Naive thymus-derived CD4-positive, alpha-beta T cell (primary cell): ENCODE measurements around the gene RECQL. TPM values are rescaled to one million over a fixed set of nuclear protein-coding genes. Genes with fewer than 3 reads are reported as not detected.

Source experiments
- ATAC-seq: fragments of 150-1000 bp; cut with Tn5 transposase; 2 replicates; pipeline ENCODE4 v1.10.0; 2021; ENCODE audit warnings: mild to moderate bottlenecking, moderate library complexity
- CTCF ChIA-PET: fragments of 350-600 bp; sonication (Branson Sonifier 250); formaldehyde crosslinking; loops from one replicate; lab custom pipeline; 2021; ENCODE audit warnings: antibody characterized with exemption; lab: Charles Lee
- POLR2A ChIA-PET: fragments of 350-600 bp; sonication (Branson Sonifier 250); formaldehyde crosslinking; loops from one replicate; lab custom pipeline; 2021; ENCODE audit warnings: antibody characterized with exemption, inconsistent platforms; lab: Charles Lee
- DNase-seq, 9 donors: peaks; one replicate each; pipeline versions ENCODE4 v3.0.0 to v3.0.0-alpha.2; 2020 to 2022; ENCODE audit warnings: mixed read lengths in 1 of 9
- H3K27ac ChIP-seq: one replicate; pipeline ENCODE4 v1.7.0; 2013; ENCODE audit warnings: mild to moderate bottlenecking, low read depth, low read length, moderate library complexity
- H3K27me3 ChIP-seq, 2 donors: one replicate each; pipeline ENCODE4 v1.7.0; 2013; ENCODE audit warnings: low read length in 2 of 2, mild to moderate bottlenecking in 2 of 2, moderate library complexity in 2 of 2; ENCODE audit not compliant: control insufficient read depth in 2 of 2, insufficient read depth in 2 of 2
- H3K36me3 ChIP-seq, 3 experiments: 1 replicate in 2 of 3; 2 replicates in 1 of 3; pipeline ENCODE4 v1.7.0; 2013; ENCODE audit warnings: low read length in 3 of 3, mild to moderate bottlenecking in 3 of 3, moderate library complexity in 1 of 3; ENCODE audit not compliant: insufficient read depth in 3 of 3, control insufficient read depth in 2 of 3
- H3K4me1 ChIP-seq, 2 donors: one replicate each; pipeline ENCODE4 v1.7.0; 2013; ENCODE audit warnings: low read length in 2 of 2, mild to moderate bottlenecking in 2 of 2, moderate library complexity in 1 of 2; ENCODE audit not compliant: control insufficient read depth in 2 of 2, insufficient read depth in 2 of 2
- H3K4me3 ChIP-seq: 2 replicates; pipeline ENCODE4 v1.7.0; 2013; ENCODE audit warnings: mild to moderate bottlenecking, low read length
- H3K9me3 ChIP-seq, 3 experiments: 1 replicate in 2 of 3; 2 replicates in 1 of 3; pipeline ENCODE4 v1.7.0; 2013; ENCODE audit warnings: low read length in 3 of 3; ENCODE audit not compliant: control insufficient read depth in 2 of 3
- H3K27ac Mint-ChIP-seq, 9 donors: one replicate each; pipeline ENCODE4 v1.8.0; 2020 to 2022; ENCODE audit warnings: mixed read lengths in 9 of 9, mild to moderate bottlenecking in 8 of 9, moderate library complexity in 5 of 9, inconsistent platforms in 2 of 9
- H3K27me3 Mint-ChIP-seq, 5 donors: one replicate each; pipeline ENCODE4 v1.8.0; 2021 to 2022; ENCODE audit warnings: mixed read lengths in 5 of 5, mild to moderate bottlenecking in 1 of 5
- H3K36me3 Mint-ChIP-seq, 5 donors: one replicate each; pipeline ENCODE4 v1.8.0; 2020 to 2022; ENCODE audit warnings: mixed read lengths in 5 of 5, mild to moderate bottlenecking in 3 of 5, inconsistent platforms in 1 of 5
- H3K4me1 Mint-ChIP-seq, 7 donors: one replicate each; pipeline ENCODE4 v1.8.0; 2020 to 2022; ENCODE audit warnings: mixed read lengths in 7 of 7, mild to moderate bottlenecking in 3 of 7, inconsistent platforms in 1 of 7
- H3K4me3 Mint-ChIP-seq, 10 donors: one replicate each; pipeline ENCODE4 v1.8.0; 2020 to 2022; ENCODE audit warnings: mild to moderate bottlenecking in 10 of 10, mixed read lengths in 10 of 10, moderate library complexity in 6 of 10, inconsistent platforms in 2 of 10
- H3K9me3 Mint-ChIP-seq, 11 donors: one replicate each; pipeline ENCODE4 v1.8.0; 2020 to 2022; ENCODE audit warnings: mixed read lengths in 11 of 11, mild to moderate bottlenecking in 4 of 11, inconsistent platforms in 1 of 11, moderate library complexity in 1 of 11
- intact Hi-C, 2 donors: fragments of 100-400 bp; cut with micrococcal nuclease; formaldehyde crosslinking; loops; one replicate each; pipeline ENCODE4 v1.15.1; 2023
- polyA plus RNA-seq, 2 donors: library from polyadenylated mRNA; unstranded; fragments of 300-500 nt; fragmentation: Illumina TruSeq; gene quantifications; one replicate each; pipeline ENCODE4 v1.2.3, GENCODE V29; 2021
- total RNA-seq, 6 experiments: library from RNA in 5 of 6; stranded (reverse) in 5 of 6; gene quantifications; 1 replicate in 5 of 6; 2 replicates in 1 of 6; pipeline ENCODE4 v1.2.3 and lab custom pipeline; 2021 to 2026

Gene RECQL
- total and polyA plus RNA-seq, 7 experiments from 2014 or later, result 19.4 to 77.7 (median 49.0) TPM

DNA sequence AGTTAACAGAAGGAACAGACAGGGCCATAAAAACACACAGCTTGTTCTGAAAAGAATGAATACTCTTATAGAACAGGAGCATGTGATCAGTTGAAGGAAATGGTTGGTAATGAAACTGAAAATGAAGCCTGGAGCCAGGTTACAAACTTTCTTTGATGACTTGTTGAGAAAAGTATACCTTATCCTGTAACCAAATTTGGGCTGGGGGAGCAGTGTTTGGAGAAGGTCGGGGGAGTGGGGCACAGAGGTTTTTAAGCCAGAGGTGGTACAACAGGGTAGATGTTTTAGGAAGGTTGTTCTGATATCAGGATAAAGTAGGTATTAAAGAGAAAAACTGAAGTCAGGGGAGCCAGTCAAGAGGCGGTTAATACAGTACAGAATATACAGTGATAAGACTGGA lies 8.3 kb upstream of the RECQL start:
- Mint-ChIP-seq H3K27me3 (no peaks in the 10 kb centered on the region), H3K36me3 (peaks cover 4 to 41% (median 28%) of the 10 kb centered on the region in 5 donors), H3K9me3 (peaks cover 0 to 2% (median 0%) of the 10 kb centered on the region in 11 donors), H3K27ac (peak overlapping the region; percentile 81 to 96 (median 92)), H3K4me3 (peak overlapping the region; percentile 17 to 87 (median 72)), H3K4me1 (peaks cover 20 to 51% (median 39%) of the 10 kb centered on the region in 7 donors)
- peaks cover 0 to 25% (median 8%) of the 10 kb centered on the region in 3 experiments for H3K36me3 ChIP-seq
- no peaks in the 10 kb centered on the region for H3K27me3 ChIP-seq
- H3K27ac ChIP-seq, result peak overlapping the region; percentile 55
- no peak overlapping the region for H3K4me3 ChIP-seq
- peak in 6 of 9 donors; percentile 16 to 45 (median 38) for DNase-seq
- ChIA-PET POLR2A (interaction anchor here (1.3 to 1.4 kb wide), 2 partner anchors 8 to 72 kb away, joined by 3 to 7 read pairs; partner anchors contain the start of genes GOLT1B, PYROXD1 and RECQL), CTCF (interaction anchor here (0.5 kb wide), 1 partner anchor 99 kb away, joined by 4 read pairs; no protein-coding TSS in a partner anchor)
- H3K9me3 ChIP-seq, result no peaks in the 10 kb centered on the region
- H3K4me1 ChIP-seq, result peaks cover 0 to 9% of the 10 kb centered on the region in 2 donors
- ATAC-seq, result peak; percentile 84
- intact Hi-C loops, result loop anchor here in 1 of 2 donors (1.0 to 10.0 kb wide), 3 partner anchors 8 to 1115 kb away; partner anchors contain the start of genes ETNK1, GOLT1B, RECQL and SPX

DNA sequence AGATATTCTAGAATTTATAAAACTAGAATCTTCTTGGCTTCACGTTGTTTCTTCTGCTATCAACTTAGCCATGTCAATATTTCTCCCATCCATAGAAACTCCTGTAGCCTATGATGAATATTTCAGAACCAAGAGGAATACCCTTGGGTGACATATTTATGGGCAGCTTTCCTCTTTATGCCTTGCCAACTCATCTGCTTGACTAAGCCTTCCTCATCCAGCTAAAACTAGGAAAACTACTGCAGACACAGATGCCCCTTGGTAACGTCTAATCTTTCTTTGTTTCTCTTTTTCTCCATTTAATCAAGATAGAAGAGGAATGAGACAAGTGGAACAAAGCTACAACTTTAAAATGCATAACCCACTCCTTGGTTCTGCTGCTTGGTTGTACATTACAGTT lies 6.4 kb upstream of the RECQL start:
- ATAC-seq (no peak), DNase-seq (no peak)
- peaks cover 32 to 70% (median 58%) of the 10 kb centered on the region in 7 donors for H3K4me1 Mint-ChIP-seq
- Histone ChIP-seq H3K36me3 (peaks cover 0 to 12% (median 0%) of the 10 kb centered on the region in 3 experiments), H3K9me3 (no peaks in the 10 kb centered on the region), H3K27me3 (no peaks in the 10 kb centered on the region), H3K4me1 (peaks cover 4 to 13% of the 10 kb centered on the region in 2 donors), H3K27ac (no peak overlapping the region), H3K4me3 (no peak overlapping the region)
- no peak overlapping the region for H3K4me3 Mint-ChIP-seq
- peaks cover 4 to 33% (median 23%) of the 10 kb centered on the region in 5 donors for H3K36me3 Mint-ChIP-seq
- H3K27me3 Mint-ChIP-seq, result no peaks in the 10 kb centered on the region
- intact Hi-C loops, result loop anchor here in 1 of 2 donors (2.0 to 10.0 kb wide), 2 partner anchors 19 to 1117 kb away; partner anchors contain the start of genes ETNK1 and SPX
- H3K27ac Mint-ChIP-seq, result peak overlapping the region in 2 of 9 donors; percentile 65 to 95
- H3K9me3 Mint-ChIP-seq, result peaks cover 0 to 2% (median 0%) of the 10 kb centered on the region in 11 donors
- ChIA-PET CTCF (no interaction called here), POLR2A (interaction anchor here (0.6 to 1.1 kb wide), 5 partner anchors 11 to 144 kb away, joined by 3 to 5 read pairs (median 3); partner anchors contain the start of gene PYROXD1)

DNA sequence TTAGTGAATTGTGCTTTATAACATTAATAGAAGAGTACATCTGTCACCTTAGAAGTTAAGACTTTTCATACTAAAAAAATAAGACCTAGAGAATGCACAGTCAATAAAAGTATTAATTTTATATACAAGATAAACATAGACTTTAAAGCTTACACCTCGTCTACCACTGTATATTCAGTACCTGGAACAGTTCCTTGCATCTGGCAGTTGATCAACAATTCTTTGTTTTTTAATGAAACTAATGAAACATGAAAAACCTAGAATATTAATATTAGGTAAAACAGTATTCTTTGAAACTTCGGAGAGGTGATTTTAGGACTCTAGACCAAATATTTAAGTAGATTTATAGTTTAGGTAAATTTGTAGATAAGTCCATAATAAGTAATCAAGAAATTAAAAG lies 4.5 kb upstream of the RECQL start:
- H3K4me3 Mint-ChIP-seq, result peak overlapping the region in 1 of 10 donors; percentile 10
- Histone ChIP-seq H3K4me1 (peaks cover 12 to 19% of the 10 kb centered on the region in 2 donors), H3K9me3 (no peaks in the 10 kb centered on the region), H3K4me3 (no peak overlapping the region), H3K27ac (no peak overlapping the region), H3K27me3 (no peaks in the 10 kb centered on the region), H3K36me3 (peaks cover 0 to 10% (median 0%) of the 10 kb centered on the region in 3 experiments)
- peak overlapping the region in 1 of 9 donors; percentile 19 for H3K27ac Mint-ChIP-seq
- peaks cover 4 to 29% (median 23%) of the 10 kb centered on the region in 5 donors for H3K36me3 Mint-ChIP-seq
- DNase-seq (no peak), ATAC-seq (no peak)
- ChIA-PET POLR2A (interaction anchor here (0.7 kb wide), 1 partner anchor 282 kb away, joined by 3 read pairs; no protein-coding TSS in a partner anchor), CTCF (no interaction called here)
- H3K4me1 Mint-ChIP-seq, result peaks cover 37 to 71% (median 59%) of the 10 kb centered on the region in 7 donors
- H3K9me3 Mint-ChIP-seq, result peaks cover 0 to 2% (median 0%) of the 10 kb centered on the region in 11 donors
- no peaks in the 10 kb centered on the region for H3K27me3 Mint-ChIP-seq
- intact Hi-C loops, result loop anchor here (1.0 to 10.0 kb wide), 2 partner anchors 10 to 1119 kb away; partner anchors contain the start of gene ETNK1 (in 1 of the 2)

DNA sequence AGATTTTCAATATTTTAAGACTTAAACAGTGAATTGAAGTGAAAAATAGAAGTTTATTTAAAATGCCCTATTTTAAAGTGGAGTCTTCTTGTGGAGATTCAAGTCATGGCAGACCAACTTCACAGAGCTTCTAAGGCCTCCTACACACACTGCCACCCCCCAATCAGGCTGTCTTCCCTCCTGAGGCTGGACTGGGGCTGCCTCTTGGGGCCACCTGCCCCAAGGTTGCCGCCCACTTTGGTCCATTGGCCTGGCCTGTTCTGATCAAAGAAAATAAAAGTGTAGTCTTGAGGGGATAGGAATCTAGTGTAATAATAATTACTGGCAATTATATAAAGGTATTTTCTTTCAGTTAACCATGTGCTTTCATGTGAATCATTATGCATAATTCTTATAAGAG lies 1.4 kb upstream of the RECQL start:
- ChIA-PET CTCF (no interaction called here), POLR2A (interaction anchor here (0.6 to 2.2 kb wide), 4 partner anchors 14 to 547 kb away, joined by 3 to 6 read pairs (median 5); no protein-coding TSS in a partner anchor)
- no peaks in the 10 kb centered on the region for H3K9me3 ChIP-seq
- DNase-seq, result no peak
- intact Hi-C loops, result loop anchor here (1.0 to 10.0 kb wide), 3 partner anchors 10 to 1122 kb away; partner anchors contain the start of genes ETNK1 (in 1 of the 2) and ST8SIA1 (in 1 of the 2)
- H3K27ac Mint-ChIP-seq, result peak overlapping the region in 1 of 9 donors; percentile 87
- H3K27me3 Mint-ChIP-seq, result no peaks in the 10 kb centered on the region
- H3K4me3 ChIP-seq, result peak overlapping the region; percentile 68
- H3K4me3 Mint-ChIP-seq, result no peak overlapping the region
- peaks cover 28 to 62% (median 49%) of the 10 kb centered on the region in 7 donors for H3K4me1 Mint-ChIP-seq
- peaks cover 0 to 12% (median 0%) of the 10 kb centered on the region in 3 experiments for H3K36me3 ChIP-seq
- peak overlapping the region; percentile 87 for H3K27ac ChIP-seq
- peaks cover 2 to 15% (median 11%) of the 10 kb centered on the region in 5 donors for H3K36me3 Mint-ChIP-seq
- no peak for ATAC-seq
- no peaks in the 10 kb centered on the region for H3K27me3 ChIP-seq
- H3K4me1 ChIP-seq, result peaks cover 20 to 25% of the 10 kb centered on the region in 2 donors
- no peaks in the 10 kb centered on the region for H3K9me3 Mint-ChIP-seq

DNA sequence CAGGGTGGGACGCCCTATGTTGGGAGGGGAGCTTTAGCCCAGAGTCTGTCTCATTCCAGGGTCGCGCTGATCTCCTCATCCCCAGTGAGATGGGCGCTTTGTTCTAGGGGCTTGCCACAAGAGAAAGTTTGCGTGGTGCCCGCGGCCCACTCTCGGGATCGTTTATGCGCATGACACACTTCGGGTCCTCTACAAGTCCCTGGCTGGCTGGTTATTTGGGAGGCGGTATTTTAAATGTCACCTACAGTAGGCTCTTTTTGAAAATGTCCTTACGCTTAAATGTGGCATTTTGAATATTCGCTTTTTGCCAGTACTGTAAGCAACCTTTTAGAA lies 695 bp upstream of the RECQL start:
- no peak overlapping the region for H3K27ac Mint-ChIP-seq
- H3K36me3 Mint-ChIP-seq, result peaks cover 0 to 19% (median 9%) of the 10 kb centered on the region in 5 donors
- peaks cover 20 to 25% of the 10 kb centered on the region in 2 donors for H3K4me1 ChIP-seq
- peak overlapping the region; percentile 68 for H3K4me3 ChIP-seq
- H3K9me3 Mint-ChIP-seq, result no peaks in the 10 kb centered on the region
- no peak for ATAC-seq
- ChIA-PET CTCF (interaction anchor here (1.7 kb wide), 1 partner anchor 177 kb away, joined by 11 read pairs; no protein-coding TSS in a partner anchor), POLR2A (interaction anchor here (0.7 to 2.2 kb wide), 15 partner anchors 8 to 1042 kb away, joined by 3 to 25 read pairs (median 3); partner anchors contain the start of genes C2CD5, LDHB and PYROXD1)
- peaks cover 0 to 18% (median 0%) of the 10 kb centered on the region in 3 experiments for H3K36me3 ChIP-seq
- peak overlapping the region; percentile 87 for H3K27ac ChIP-seq
- no peak overlapping the region for H3K4me3 Mint-ChIP-seq
- peaks cover 30 to 63% (median 55%) of the 10 kb centered on the region in 7 donors for H3K4me1 Mint-ChIP-seq
- no peaks in the 10 kb centered on the region for H3K9me3 ChIP-seq
- DNase-seq, result peak in 4 of 9 donors; percentile 36 to 47 (median 40)
- H3K27me3 ChIP-seq, result no peaks in the 10 kb centered on the region
- H3K27me3 Mint-ChIP-seq, result no peaks in the 10 kb centered on the region
- intact Hi-C loops, result loop anchor here (1.0 to 10.0 kb wide), 3 partner anchors 9 to 1123 kb away; partner anchors contain the start of genes ETNK1 (in 1 of the 2) and ST8SIA1 (in 1 of the 2)

DNA sequence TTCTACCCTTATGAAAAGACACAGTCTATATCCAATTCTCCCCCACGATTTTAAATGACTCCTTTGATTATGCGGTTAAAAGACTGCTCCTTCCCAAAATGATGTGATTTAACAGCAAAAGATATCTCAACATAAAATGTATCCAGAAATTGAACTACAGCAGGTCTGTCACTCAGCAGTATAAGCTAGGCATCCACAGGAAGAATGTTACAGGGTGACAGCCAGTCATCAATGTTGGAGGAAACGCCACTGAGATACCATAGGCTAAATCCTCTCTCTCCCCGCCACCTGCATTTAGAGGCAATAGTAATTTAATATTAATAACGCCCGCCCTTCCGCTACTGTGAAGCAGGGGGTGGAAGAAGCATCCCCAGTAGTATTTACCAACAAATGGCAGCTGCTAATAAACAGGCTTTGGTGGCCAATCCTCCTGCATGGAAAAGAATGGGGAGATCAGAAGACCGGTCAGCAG lies 613 bp downstream of the RECQL start:
- Histone ChIP-seq H3K9me3 (no peaks in the 10 kb centered on the region), H3K4me1 (peaks cover 20 to 25% of the 10 kb centered on the region in 2 donors), H3K36me3 (peaks cover 0 to 31% (median 2%) of the 10 kb centered on the region in 3 experiments), H3K4me3 (peak overlapping the region; percentile 68), H3K27ac (peak overlapping the region; percentile 87), H3K27me3 (no peaks in the 10 kb centered on the region)
- H3K27me3 Mint-ChIP-seq, result no peaks in the 10 kb centered on the region
- ChIA-PET POLR2A (interaction anchor here (0.5 to 2.2 kb wide), 10 partner anchors 12 to 1043 kb away, joined by 3 to 25 read pairs (median 4); partner anchors contain the start of genes C2CD5, LDHB and PYROXD1), CTCF (interaction anchor here (1.7 kb wide), 1 partner anchor 179 kb away, joined by 11 read pairs; no protein-coding TSS in a partner anchor)
- no peak for ATAC-seq
- DNase-seq, result peak in 2 of 9 donors; percentile 8 to 11
- peaks cover 6 to 27% (median 16%) of the 10 kb centered on the region in 5 donors for H3K36me3 Mint-ChIP-seq
- H3K4me1 Mint-ChIP-seq, result peaks cover 28 to 64% (median 51%) of the 10 kb centered on the region in 7 donors
- intact Hi-C loops, result loop anchor here (1.0 to 10.0 kb wide), 16 partner anchors 8 to 1124 kb away; partner anchors contain the start of genes C2CD5 (in 2 of the 2), CMAS (in 2 of the 2), ETNK1 (in 2 of the 2) and LDHB (in 2 of the 2)
- no peaks in the 10 kb centered on the region for H3K9me3 Mint-ChIP-seq
- H3K27ac Mint-ChIP-seq, result no peak overlapping the region
- no peak overlapping the region for H3K4me3 Mint-ChIP-seq
